ENCODE data around the gene BOK.
"Not testable (repeated sequence)": the region's sequence is repeated elsewhere in the genome, so short reads cannot be mapped to it uniquely, and the experiment has no call there.

Gene BOK

GRCh38 chr2:241556746-241557145 lies 1.8 kb upstream of the BOK start:
- DNase-seq (ENCODE audit: low spot score) = no peak

GRCh38 chr2:241559323-241560161 lies 997 bp downstream of the BOK start:
- DNase-seq (ENCODE audit: low spot score) = peak; percentile 97

- DNase-seq (ENCODE audit: low spot score) = peak; percentile 34
Measured at GRCh38 chr2:241560162-241560882, 1.8 kb downstream of the BOK start.

- DNase-seq (ENCODE audit: low spot score) = peak; percentile 63
Measured at GRCh38 chr2:241560883-241561474, 2.4 kb downstream of the BOK start.

GRCh38 chr2:241561832-241562231 lies 3.3 kb downstream of the BOK start:
- peak; percentile 79 for DNase-seq (ENCODE audit: low spot score)

- no peak for DNase-seq (ENCODE audit: low spot score)
Measured at GRCh38 chr2:241562269-241562891, 3.8 kb downstream of the BOK start.

- DNase-seq (ENCODE audit: low spot score) = no peak
Measured at GRCh38 chr2:241563031-241563507, 4.5 kb downstream of the BOK start.

GRCh38 chr2:241563571-241563980 lies 5.0 kb downstream of the BOK start:
- no peak for DNase-seq (ENCODE audit: low spot score)

- no peak for DNase-seq (ENCODE audit: low spot score)
Measured at GRCh38 chr2:241563981-241564595, 5.5 kb downstream of the BOK start.

GRCh38 chr2:241564596-241565410 lies 6.3 kb downstream of the BOK start:
- DNase-seq (ENCODE audit: low spot score) = no peak

- DNase-seq (ENCODE audit: low spot score) = no peak
Measured at GRCh38 chr2:241565411-241565810, 6.9 kb downstream of the BOK start.

GRCh38 chr2:241566021-241566420 lies 7.5 kb downstream of the BOK start:
- not testable (repeated sequence) for DNase-seq (ENCODE audit: low spot score)

- no peak for DNase-seq (ENCODE audit: low spot score)
Measured at GRCh38 chr2:241566468-241566867, 7.9 kb downstream of the BOK start.

GRCh38 chr2:241567266-241567665 lies 8.7 kb downstream of the BOK start:
- DNase-seq (ENCODE audit: low spot score) = not testable (repeated sequence)

- no peak for DNase-seq (ENCODE audit: low spot score)
Measured at GRCh38 chr2:241567776-241568175, 9.2 kb downstream of the BOK start.

- no peak for DNase-seq (ENCODE audit: low spot score)
Measured at GRCh38 chr2:241568726-241569125, 10.2 kb downstream of the BOK start.

GRCh38 chr2:241569831-241570281 lies 11.3 kb downstream of the BOK start:
- no peak for DNase-seq (ENCODE audit: low spot score)

GRCh38 chr2:241570961-241571581 lies 12.5 kb downstream of the BOK start:
- DNase-seq (ENCODE audit: low spot score) = no peak

GRCh38 chr2:241571821-241572620 lies 13.5 kb downstream of the BOK start:
- DNase-seq (ENCODE audit: low spot score) = no peak

Data from globus pallidus (tissue), 1 donor.